ENCODE data around the gene RGR. TPM values are rescaled to one million over a fixed set of nuclear protein-coding genes. Genes with fewer than 3 reads are reported as not detected.

RGR gene
- polyA plus RNA-seq, 1 donor (not counting 4 experiments of a cell fraction or from before 2014, with no cell fraction given): not detected

DNA sequence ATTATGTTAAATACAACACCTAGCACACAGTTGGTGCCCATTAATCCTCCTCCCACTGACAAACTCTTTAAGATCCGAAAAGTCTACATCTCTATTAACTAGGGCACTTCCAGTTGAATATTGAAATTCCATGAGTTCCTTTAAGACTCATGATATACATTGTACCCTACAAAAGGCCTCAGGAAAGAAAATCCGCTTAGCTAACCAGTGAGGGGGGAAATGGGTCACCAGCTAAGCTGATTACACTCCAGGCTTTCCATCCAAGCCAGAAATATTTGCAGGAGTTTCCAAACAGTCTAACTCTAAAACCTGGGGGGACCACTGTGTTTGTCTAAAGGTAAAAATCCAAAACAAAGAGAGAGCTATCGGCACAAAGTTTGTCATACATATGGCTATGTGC, 18.2 kb upstream of the RGR start:
- Histone ChIP-seq H3K4me3 (ENCODE audit: control insufficient read depth in 2 of 3, extremely low read depth in 1 of 3, insufficient read depth in 2 of 3, low read depth in 1 of 3, low read length in 3 of 3) (no peak overlapping the region), H3K27ac (ENCODE audit: control insufficient read depth, insufficient read depth, low read length) (no peak overlapping the region), H3K36me3 (ENCODE audit: control insufficient read depth in 2 of 2, extremely low read depth in 1 of 2, insufficient read depth in 2 of 2, low read length in 2 of 2) (no peaks in the 10 kb centered on the region), H4K20me1 (ENCODE audit: control insufficient read depth, extremely low read depth, insufficient read depth, low read length) (no peaks in the 10 kb centered on the region), H2AFZ (ENCODE audit: control insufficient read depth, low read length) (no peak overlapping the region), H3K27me3 (ENCODE audit: control insufficient read depth, extremely low read depth, insufficient read depth, low read length) (no peaks in the 10 kb centered on the region), H3K9me3 (ENCODE audit: control insufficient read depth, low read depth, low read length) (no peaks in the 10 kb centered on the region), H3K4me1 (ENCODE audit: control insufficient read depth, extremely low read depth, insufficient read depth, low read length) (no peaks in the 10 kb centered on the region), H3K9me1 (ENCODE audit: control insufficient read depth, extremely low read depth, insufficient read depth, low read length) (no peaks in the 10 kb centered on the region), H3K79me2 (ENCODE audit: control insufficient read depth, insufficient read depth, low read length) (no peaks in the 10 kb centered on the region), H3K4me2 (ENCODE audit: control insufficient read depth, extremely low read depth, insufficient read depth, low read depth, low read length) (no peak overlapping the region), H3K9ac (ENCODE audit: control insufficient read depth, extremely low read depth, insufficient read depth, low read length) (no peak overlapping the region)
- FAIRE-seq (no peak), DNase-seq (ENCODE audit: low read depth, low spot score) (no peak)
- dilution Hi-C loops (cut with MboI; ENCODE audit: extremely low pct_ligation_motif_present, low sequenced_read_pairs): no loop called here
- TF ChIP-seq, protein P1, sequence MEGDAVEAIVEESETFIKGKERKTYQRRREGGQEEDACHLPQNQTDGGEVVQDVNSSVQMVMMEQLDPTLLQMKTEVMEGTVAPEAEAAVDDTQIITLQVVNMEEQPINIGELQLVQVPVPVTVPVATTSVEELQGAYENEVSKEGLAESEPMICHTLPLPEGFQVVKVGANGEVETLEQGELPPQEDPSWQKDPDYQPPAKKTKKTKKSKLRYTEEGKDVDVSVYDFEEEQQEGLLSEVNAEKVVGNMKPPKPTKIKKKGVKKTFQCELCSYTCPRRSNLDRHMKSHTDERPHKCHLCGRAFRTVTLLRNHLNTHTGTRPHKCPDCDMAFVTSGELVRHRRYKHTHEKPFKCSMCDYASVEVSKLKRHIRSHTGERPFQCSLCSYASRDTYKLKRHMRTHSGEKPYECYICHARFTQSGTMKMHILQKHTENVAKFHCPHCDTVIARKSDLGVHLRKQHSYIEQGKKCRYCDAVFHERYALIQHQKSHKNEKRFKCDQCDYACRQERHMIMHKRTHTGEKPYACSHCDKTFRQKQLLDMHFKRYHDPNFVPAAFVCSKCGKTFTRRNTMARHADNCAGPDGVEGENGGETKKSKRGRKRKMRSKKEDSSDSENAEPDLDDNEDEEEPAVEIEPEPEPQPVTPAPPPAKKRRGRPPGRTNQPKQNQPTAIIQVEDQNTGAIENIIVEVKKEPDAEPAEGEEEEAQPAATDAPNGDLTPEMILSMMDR (optimal IDR thresholded peaks at IDR 0.05 in 1 of 3, IDR thresholded peaks at IDR 0.05 in 1 of 3, conservative IDR thresholded peaks at IDR 0.05 in 1 of 3; ENCODE audit: extremely low read depth in 1 of 3, insufficient read depth in 2 of 3, low read length in 3 of 3): no peak
- TF ChIP-seq EZH2 (IDR thresholded peaks at IDR 0.05; ENCODE audit: low read length): no peak

- dilution Hi-C loops (cut with MboI; ENCODE audit: extremely low pct_ligation_motif_present, low sequenced_read_pairs): no loop called here
- Histone ChIP-seq H3K79me2 (ENCODE audit: control insufficient read depth, insufficient read depth, low read length) (no peaks in the 10 kb centered on the region), H3K4me3 (ENCODE audit: control insufficient read depth in 2 of 3, extremely low read depth in 1 of 3, insufficient read depth in 2 of 3, low read depth in 1 of 3, low read length in 3 of 3) (no peak overlapping the region), H3K36me3 (ENCODE audit: control insufficient read depth in 2 of 2, extremely low read depth in 1 of 2, insufficient read depth in 2 of 2, low read length in 2 of 2) (no peaks in the 10 kb centered on the region), H3K9me1 (ENCODE audit: control insufficient read depth, extremely low read depth, insufficient read depth, low read length) (no peaks in the 10 kb centered on the region), H3K9me3 (ENCODE audit: control insufficient read depth, low read depth, low read length) (no peaks in the 10 kb centered on the region), H3K4me1 (ENCODE audit: control insufficient read depth, extremely low read depth, insufficient read depth, low read length) (no peaks in the 10 kb centered on the region), H3K4me2 (ENCODE audit: control insufficient read depth, extremely low read depth, insufficient read depth, low read depth, low read length) (no peak overlapping the region), H3K27me3 (ENCODE audit: control insufficient read depth, extremely low read depth, insufficient read depth, low read length) (no peaks in the 10 kb centered on the region), H2AFZ (ENCODE audit: control insufficient read depth, low read length) (no peak overlapping the region), H3K9ac (ENCODE audit: control insufficient read depth, extremely low read depth, insufficient read depth, low read length) (no peak overlapping the region), H3K27ac (ENCODE audit: control insufficient read depth, insufficient read depth, low read length) (no peak overlapping the region), H4K20me1 (ENCODE audit: control insufficient read depth, extremely low read depth, insufficient read depth, low read length) (no peaks in the 10 kb centered on the region)
- no peak for FAIRE-seq
- TF ChIP-seq EZH2 (IDR thresholded peaks at IDR 0.05; ENCODE audit: low read length): no peak
- TF ChIP-seq, protein P1 (optimal IDR thresholded peaks at IDR 0.05 in 1 of 3, IDR thresholded peaks at IDR 0.05 in 1 of 3, conservative IDR thresholded peaks at IDR 0.05 in 1 of 3; ENCODE audit: extremely low read depth in 1 of 3, insufficient read depth in 2 of 3, low read length in 3 of 3): no peak
- no peak for DNase-seq (ENCODE audit: low read depth, low spot score)
Observed at GRCh38 chr10:84227810-84228209, 17.0 kb upstream of the RGR start.

Measured in keratinocyte (primary cell).